ENCODE measurements around the gene GK. TPM values are rescaled to one million over a fixed set of nuclear protein-coding genes. Genes with fewer than 3 reads are reported as not detected.

The GK gene
- total RNA-seq, 1 experiment from 2014 or later, result 9.8 TPM

GRCh38 chrX:30735839-30736238 is 82.6 kb downstream of the GK start:
- Histone ChIP-seq H3K4me1 (ENCODE audit: insufficient read depth, low read length) (no peaks in the 10 kb centered on the region), H2BK5ac (ENCODE audit: insufficient read length, low read length) (no peak overlapping the region), H4K5ac (ENCODE audit: insufficient read length, low read depth, low read length) (no peak overlapping the region), H3K18ac (ENCODE audit: insufficient read length, low read depth, low read length) (no peak overlapping the region), H3K27ac (ENCODE audit: insufficient read length, low read depth, low read length) (no peak overlapping the region), H3K14ac (ENCODE audit: insufficient read depth, low read length) (no peak overlapping the region), H4K8ac (replicated peaks; ENCODE audit: insufficient read length, low read depth, low read length) (no peak overlapping the region), H2BK120ac (ENCODE audit: low read depth, low read length, poor library complexity, severe bottlenecking) (no peak overlapping the region), H2BK20ac (ENCODE audit: low read depth, low read length, poor library complexity, severe bottlenecking) (no peak overlapping the region), H3K79me2 (ENCODE audit: insufficient read depth, low read length) (no peaks in the 10 kb centered on the region), H2AK5ac (ENCODE audit: insufficient read length, low read length) (no peak overlapping the region), H4K20me1 (ENCODE audit: control insufficient read depth, insufficient read depth, insufficient read length) (no peaks in the 10 kb centered on the region), H3K9ac (ENCODE audit: extremely low read depth, insufficient read length, low read length) (no peak overlapping the region), H3K27me3 (ENCODE audit: insufficient read depth, low read length) (no peaks in the 10 kb centered on the region), H2AFZ (ENCODE audit: low read length) (no peak overlapping the region), H3K79me1 (ENCODE audit: insufficient read depth, low read depth, low read length, poor library complexity, severe bottlenecking) (no peaks in the 10 kb centered on the region), H3K23me2 (ENCODE audit: insufficient read length, low read depth, low read length, poor library complexity, severe bottlenecking) (no peaks in the 10 kb centered on the region), H4K91ac (ENCODE audit: insufficient read length, low read depth, low read length) (no peak overlapping the region), H3K9me3 (ENCODE audit: control insufficient read depth, low read depth, low read length) (no peaks in the 10 kb centered on the region), H3K4me2 (ENCODE audit: insufficient read depth, insufficient read length, low read length) (no peak overlapping the region), H3K56ac (ENCODE audit: insufficient read length, low read depth, low read length) (no peak overlapping the region), H3K23ac (ENCODE audit: insufficient read length, low read depth, low read length) (no peak overlapping the region), H2BK15ac (ENCODE audit: low read depth, low read length) (no peak overlapping the region), H3T11ph (ENCODE audit: low read length) (no peak overlapping the region), H2BK12ac (ENCODE audit: insufficient read length, low read depth, low read length) (no peak overlapping the region), H3K4ac (ENCODE audit: low read depth, low read length) (no peak overlapping the region)
- Mint-ChIP-seq H3K4me1 (peaks cover under 1 to 4% of the 10 kb centered on the region in 2 experiments; a peak in 3 of 4 replicates), H3K36me3 (ENCODE audit: insufficient read depth in 1 of 3, low read depth in 3 of 3) (peaks cover 0 to 7% (median 1%) of the 10 kb centered on the region in 3 experiments; a peak in 3 of 7 replicates), H3K4me3 (no peak overlapping the region), H3K27ac (no peak overlapping the region), H3K27me3 (ENCODE audit: low read depth) (no peaks in the 10 kb centered on the region; the same call in 1 of the 2 replicates), H3K9me3 (peaks cover 17 to 45% of the 10 kb centered on the region in 2 experiments)
- peak; percentile 53 for DNase-seq
- TF ChIP-seq CTCF (conservative IDR thresholded peaks at IDR 0.05), result peak; percentile 91
- WGBS (ENCODE audit: extremely low coverage, insufficient read length, low lambda C conversion rate), result no CpG with 5 or more reads among the region's 6 CpGs
